Tongue (tissue), 2 donors: ENCODE data around the gene ST8SIA6. TPM values are rescaled to one million over a fixed set of nuclear protein-coding genes. Genes with fewer than 3 reads are reported as not detected.
"Not testable (repeated sequence)": the region's sequence is repeated elsewhere in the genome, so short reads cannot be mapped to it uniquely, and the experiment has no call there.

ENCODE experiments used
- DNase-seq: peaks from one replicate; pipeline ENCODE4 v3.0.0-alpha.2; 2015
- total RNA-seq: library from RNA; depleted of rRNA; stranded (reverse); fragments of >200 nt; gene quantifications from one replicate; pipeline ENCODE4 v1.2.3, GENCODE V29; 2014

Gene ST8SIA6
- total RNA-seq, 1 donor from 2014 or later, result 2.9 TPM

GRCh38 chr10:17343118-17343517, 111.3 kb downstream of the ST8SIA6 start:
- no peak for DNase-seq

- no peak for DNase-seq
Measured at GRCh38 chr10:17340144-17340829, 114.1 kb downstream of the ST8SIA6 start.

- no peak for DNase-seq
Measured at GRCh38 chr10:17335065-17335464, 119.3 kb downstream of the ST8SIA6 start.

GRCh38 chr10:17330501-17330900, 123.9 kb downstream of the ST8SIA6 start:
- no peak for DNase-seq

- DNase-seq, result no peak
Measured at GRCh38 chr10:17326377-17326776, 128.0 kb downstream of the ST8SIA6 start.

GRCh38 chr10:17321957-17322356, 132.4 kb downstream of the ST8SIA6 start:
- not testable (repeated sequence) for DNase-seq

- DNase-seq, result no peak
Measured at GRCh38 chr10:17316488-17317170, 137.8 kb downstream of the ST8SIA6 start.

GRCh38 chr10:17309435-17309834, 145.0 kb downstream of the ST8SIA6 start:
- no peak for DNase-seq

- no peak for DNase-seq
Measured at GRCh38 chr10:17307123-17307522, 147.3 kb downstream of the ST8SIA6 start.

- no peak for DNase-seq
Measured at GRCh38 chr10:17292375-17292774, 162.0 kb downstream of the ST8SIA6 start.

GRCh38 chr10:17290226-17290625, 164.2 kb downstream of the ST8SIA6 start:
- peak; percentile 17 for DNase-seq

GRCh38 chr10:17289763-17290162, 164.6 kb downstream of the ST8SIA6 start:
- DNase-seq, result no peak

- no peak for DNase-seq
Measured at GRCh38 chr10:17286562-17287550, 167.5 kb downstream of the ST8SIA6 start.

- no peak for DNase-seq
Measured at GRCh38 chr10:17282311-17282710, 172.1 kb downstream of the ST8SIA6 start.

- DNase-seq, result no peak
Measured at GRCh38 chr10:17278607-17279240, 175.7 kb downstream of the ST8SIA6 start.

GRCh38 chr10:17276756-17277424, 177.5 kb downstream of the ST8SIA6 start:
- DNase-seq, result no peak

GRCh38 chr10:17273403-17273802, 181.0 kb downstream of the ST8SIA6 start:
- no peak for DNase-seq

- no peak for DNase-seq
Measured at GRCh38 chr10:17272648-17273047, 181.7 kb downstream of the ST8SIA6 start.
